Natural killer cell (primary cell): ENCODE results near the gene CEP128. TPM values are rescaled to one million over a fixed set of nuclear protein-coding genes. Genes with fewer than 3 reads are reported as not detected.

Experiments used
- ATAC-seq, 3 donors: fragments of 150-1000 bp in 2 of 3; fragments of 200-7000 bp in 1 of 3; cut with Tn5 transposase; 1 replicate in 1 of 3; 2 replicates in 2 of 3; pipeline ENCODE4 v1.10.0; 2021; ENCODE audit warnings: mild to moderate bottlenecking in 2 of 3, moderate library complexity in 2 of 3
- DNase-seq, 2 donors: peaks; one replicate each; pipeline versions ENCODE4 v3.0.0 to v3.0.0-alpha.2; 2013 to 2021; ENCODE audit warnings: mixed read lengths in 1 of 2
- H3K27ac ChIP-seq: one replicate; pipeline ENCODE4 v1.5.1; 2013; ENCODE audit warnings: mild to moderate bottlenecking, low read length
- H3K27me3 ChIP-seq: one replicate; pipeline ENCODE4 v1.6.1; 2013; ENCODE audit warnings: low read length; ENCODE audit not compliant: control insufficient read depth, insufficient read depth
- H3K36me3 ChIP-seq: one replicate; pipeline ENCODE4 v1.6.1; 2013; ENCODE audit warnings: low read length; ENCODE audit not compliant: control insufficient read depth, insufficient read depth
- H3K4me1 ChIP-seq: one replicate; pipeline ENCODE4 v1.6.1; 2013; ENCODE audit warnings: low read length; ENCODE audit not compliant: control insufficient read depth, insufficient read depth
- H3K4me3 ChIP-seq: one replicate; pipeline ENCODE4 v1.5.1; 2013; ENCODE audit warnings: low read length
- H3K9me3 ChIP-seq: one replicate; pipeline ENCODE4 v1.6.1; 2013; ENCODE audit warnings: low read length; ENCODE audit not compliant: control insufficient read depth, insufficient read depth
- H3K27ac Mint-ChIP-seq, 2 donors: one replicate each; pipeline ENCODE4 v1.8.0; 2022; ENCODE audit warnings: mild to moderate bottlenecking in 2 of 2, mixed read lengths in 2 of 2, moderate library complexity in 1 of 2
- H3K27me3 Mint-ChIP-seq, 2 donors: one replicate each; pipeline ENCODE4 v1.8.0; 2022; ENCODE audit warnings: low read depth in 2 of 2, mixed read lengths in 2 of 2
- H3K36me3 Mint-ChIP-seq: one replicate; pipeline ENCODE4 v1.8.0; 2022; ENCODE audit warnings: mixed read lengths
- H3K4me1 Mint-ChIP-seq, 2 donors: one replicate each; pipeline ENCODE4 v1.8.0; 2022; ENCODE audit warnings: mixed read lengths in 2 of 2
- H3K4me3 Mint-ChIP-seq: one replicate; pipeline ENCODE4 v1.8.0; 2022; ENCODE audit warnings: mild to moderate bottlenecking, moderate library complexity, mixed read lengths
- H3K9me3 Mint-ChIP-seq, 2 donors: one replicate each; pipeline ENCODE4 v1.8.0; 2022; ENCODE audit warnings: mixed read lengths in 2 of 2
- whole genome bisulfite sequencing: methylation state at CpG from one replicate; pipeline ENCODE4 v1.1.7; 2013; ENCODE audit warnings: missing lambda C conversion rate; ENCODE audit not compliant: insufficient coverage; 5-methylcytosine and 5-hydroxymethylcytosine counted together
- intact Hi-C: fragments of 100-400 bp; cut with micrococcal nuclease; formaldehyde crosslinking; loops from one replicate; pipeline ENCODE4 v1.14.2; 2022
- total RNA-seq, 4 donors: library from RNA; stranded (reverse); fragments of 120-200 nt in 1 of 4; gene quantifications; one replicate each; pipeline versions ENCODE4 v1.2.3 to v1.2.4, GENCODE V29; 2013 to 2022
- TF ChIP-seq, protein P1 (sequence below): fragments of 200-600 bp; IDR thresholded peaks from one replicate; pipeline ENCODE4 v1.8.0; 2022; ENCODE audit warnings: antibody characterized with exemption

The CEP128 gene
- total RNA-seq, 3 donors from 2014 or later (not counting 1 experiment from before 2014, with no cell fraction given) = 14.4 to 16.7 (median 15.6) TPM

DNA sequence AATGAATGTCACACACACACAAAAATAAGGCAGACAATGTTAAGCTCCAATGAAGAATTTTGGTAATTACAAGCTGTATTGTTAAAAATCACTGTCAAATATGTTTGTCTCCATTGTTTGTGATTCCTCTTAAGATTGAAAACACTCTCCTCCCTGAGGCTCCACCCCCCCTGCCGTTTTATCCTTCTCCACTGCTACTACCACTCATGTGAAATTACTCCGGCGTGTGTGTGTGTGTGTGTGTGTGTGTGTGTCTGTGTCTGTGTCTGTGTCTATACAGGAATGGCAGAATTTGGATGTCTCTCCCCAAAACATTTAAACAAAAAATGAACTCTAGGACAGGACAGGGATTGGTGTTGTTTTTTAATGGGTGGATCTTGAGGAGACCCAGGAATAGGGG, 365.1 kb downstream of the CEP128 start:
- no peaks in the 10 kb centered on the region for H3K27me3 Mint-ChIP-seq
- Histone ChIP-seq H3K36me3 (no peaks in the 10 kb centered on the region), H3K9me3 (no peaks in the 10 kb centered on the region), H3K4me1 (no peaks in the 10 kb centered on the region), H3K27me3 (no peaks in the 10 kb centered on the region), H3K27ac (no peak overlapping the region), H3K4me3 (no peak overlapping the region)
- no peaks in the 10 kb centered on the region for H3K36me3 Mint-ChIP-seq
- DNase-seq (no peak), ATAC-seq (no peak)
- no peak overlapping the region for H3K27ac Mint-ChIP-seq
- H3K4me3 Mint-ChIP-seq = no peak overlapping the region
- intact Hi-C loops = no loop called here
- peaks cover 0 to 1% of the 10 kb centered on the region in 2 donors for H3K4me1 Mint-ChIP-seq
- TF ChIP-seq, protein P1, sequence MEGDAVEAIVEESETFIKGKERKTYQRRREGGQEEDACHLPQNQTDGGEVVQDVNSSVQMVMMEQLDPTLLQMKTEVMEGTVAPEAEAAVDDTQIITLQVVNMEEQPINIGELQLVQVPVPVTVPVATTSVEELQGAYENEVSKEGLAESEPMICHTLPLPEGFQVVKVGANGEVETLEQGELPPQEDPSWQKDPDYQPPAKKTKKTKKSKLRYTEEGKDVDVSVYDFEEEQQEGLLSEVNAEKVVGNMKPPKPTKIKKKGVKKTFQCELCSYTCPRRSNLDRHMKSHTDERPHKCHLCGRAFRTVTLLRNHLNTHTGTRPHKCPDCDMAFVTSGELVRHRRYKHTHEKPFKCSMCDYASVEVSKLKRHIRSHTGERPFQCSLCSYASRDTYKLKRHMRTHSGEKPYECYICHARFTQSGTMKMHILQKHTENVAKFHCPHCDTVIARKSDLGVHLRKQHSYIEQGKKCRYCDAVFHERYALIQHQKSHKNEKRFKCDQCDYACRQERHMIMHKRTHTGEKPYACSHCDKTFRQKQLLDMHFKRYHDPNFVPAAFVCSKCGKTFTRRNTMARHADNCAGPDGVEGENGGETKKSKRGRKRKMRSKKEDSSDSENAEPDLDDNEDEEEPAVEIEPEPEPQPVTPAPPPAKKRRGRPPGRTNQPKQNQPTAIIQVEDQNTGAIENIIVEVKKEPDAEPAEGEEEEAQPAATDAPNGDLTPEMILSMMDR = no peak
- peaks cover 0 to 2% of the 10 kb centered on the region in 2 donors for H3K9me3 Mint-ChIP-seq
- WGBS = no CpG with 5 or more reads among the region's 3 CpGs

DNA sequence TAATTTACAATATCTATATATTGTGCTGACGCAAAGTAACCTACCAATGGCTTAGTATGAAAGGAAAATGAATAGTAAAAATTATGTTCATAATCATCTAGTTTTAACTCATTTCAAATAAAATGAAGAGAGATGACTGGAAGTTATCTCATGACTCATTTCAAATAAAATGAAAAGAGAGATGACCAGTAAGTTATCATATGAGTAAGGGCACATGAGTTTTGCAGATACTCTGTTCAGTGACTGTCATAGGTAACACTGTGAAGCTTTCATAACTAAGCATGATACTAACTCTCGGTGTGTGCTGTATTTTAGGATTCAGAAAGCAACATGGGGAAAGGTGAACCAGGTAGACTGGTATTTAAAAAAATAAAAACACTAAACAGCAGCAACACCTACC, 365.8 kb downstream of the CEP128 start:
- DNase-seq = no peak
- Histone ChIP-seq H3K27me3 (no peaks in the 10 kb centered on the region), H3K9me3 (no peaks in the 10 kb centered on the region), H3K36me3 (no peaks in the 10 kb centered on the region), H3K4me1 (no peaks in the 10 kb centered on the region), H3K4me3 (no peak overlapping the region), H3K27ac (no peak overlapping the region)
- TF ChIP-seq, protein P1 = no peak
- no peak overlapping the region for H3K4me3 Mint-ChIP-seq
- 60% methylated on average over 1 of the region's 2 CpGs for WGBS
- intact Hi-C loops = no loop called here
- no peaks in the 10 kb centered on the region for H3K27me3 Mint-ChIP-seq
- no peaks in the 10 kb centered on the region for H3K4me1 Mint-ChIP-seq
- no peaks in the 10 kb centered on the region for H3K36me3 Mint-ChIP-seq
- H3K27ac Mint-ChIP-seq = no peak overlapping the region
- H3K9me3 Mint-ChIP-seq = peaks cover 0 to 2% of the 10 kb centered on the region in 2 donors
- no peak for ATAC-seq

DNA sequence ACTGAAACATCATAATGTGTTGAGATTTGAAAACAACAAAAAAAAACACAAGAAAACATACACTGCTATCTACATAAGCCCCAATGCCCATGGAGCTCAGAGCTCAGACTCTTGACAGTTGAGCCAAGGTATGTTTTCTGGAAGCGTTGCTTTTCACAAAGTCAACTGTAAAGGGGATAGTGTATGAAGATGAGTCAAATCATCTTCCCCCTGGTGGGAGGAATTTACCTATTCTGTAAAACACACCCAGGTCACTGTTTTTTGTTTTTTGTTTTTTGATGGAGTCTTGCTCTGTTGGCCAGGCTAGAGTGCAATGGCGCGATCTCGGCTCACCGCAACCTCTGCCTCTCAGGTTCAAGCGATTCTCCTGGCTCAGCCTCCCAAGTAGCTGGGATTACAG, 368.9 kb downstream of the CEP128 start:
- H3K4me3 ChIP-seq = no peak overlapping the region
- intact Hi-C loops = no loop called here
- no peaks in the 10 kb centered on the region for H3K9me3 ChIP-seq
- H3K27me3 Mint-ChIP-seq = no peaks in the 10 kb centered on the region
- no peaks in the 10 kb centered on the region for H3K36me3 ChIP-seq
- no peaks in the 10 kb centered on the region for H3K4me1 ChIP-seq
- TF ChIP-seq, protein P1 = no peak
- H3K27ac Mint-ChIP-seq = no peak overlapping the region
- H3K9me3 Mint-ChIP-seq = peaks cover 0 to 2% of the 10 kb centered on the region in 2 donors
- DNase-seq (no peak), ATAC-seq (no peak)
- no peaks in the 10 kb centered on the region for H3K36me3 Mint-ChIP-seq
- H3K4me1 Mint-ChIP-seq = no peaks in the 10 kb centered on the region
- H3K4me3 Mint-ChIP-seq = no peak overlapping the region
- no peak overlapping the region for H3K27ac ChIP-seq
- H3K27me3 ChIP-seq = no peaks in the 10 kb centered on the region
- WGBS = 94% methylated on average over 5 of the region's 6 CpGs

DNA sequence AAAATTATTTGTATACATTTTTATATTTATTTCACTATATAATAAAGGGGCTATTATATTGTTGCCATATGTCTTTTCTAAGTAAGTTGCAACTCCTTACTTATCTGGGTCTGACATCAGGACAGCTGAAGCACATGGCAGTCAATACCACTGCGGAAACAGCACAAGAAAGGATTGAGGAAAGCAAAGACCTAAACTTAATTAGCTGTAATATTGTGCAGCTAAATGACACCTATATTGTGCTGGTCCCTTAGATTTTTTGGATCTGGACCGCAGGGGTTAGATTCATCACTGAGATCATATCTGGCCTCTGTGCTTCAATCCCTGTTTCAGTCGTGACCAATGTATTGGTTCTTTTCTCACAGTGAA, 370.6 kb downstream of the CEP128 start:
- ATAC-seq = no peak

More for the DNA sequence above, 370.6 kb downstream of the CEP128 start:
- H3K9me3 Mint-ChIP-seq = peaks cover 0 to 4% of the 10 kb centered on the region in 2 donors
- H3K36me3 Mint-ChIP-seq = no peaks in the 10 kb centered on the region
- H3K4me3 ChIP-seq = no peak overlapping the region
- no peaks in the 10 kb centered on the region for H3K27me3 Mint-ChIP-seq
- H3K27ac ChIP-seq = no peak overlapping the region
- H3K27ac Mint-ChIP-seq = no peak overlapping the region
- no peaks in the 10 kb centered on the region for H3K36me3 ChIP-seq
- H3K27me3 ChIP-seq = no peaks in the 10 kb centered on the region
- intact Hi-C loops = no loop called here
- no peaks in the 10 kb centered on the region for H3K4me1 Mint-ChIP-seq
- no peaks in the 10 kb centered on the region for H3K4me1 ChIP-seq
- 92% methylated on average over 2 of the region's 3 CpGs for WGBS
- H3K9me3 ChIP-seq = no peaks in the 10 kb centered on the region
- no peak for DNase-seq
- no peak overlapping the region for H3K4me3 Mint-ChIP-seq
- TF ChIP-seq, protein P1 = no peak
